Peyer's patch (tissue), 4 donors: ENCODE measurements around the gene NAALADL1. TPM values are rescaled to one million over a fixed set of nuclear protein-coding genes. Genes with fewer than 3 reads are reported as not detected.

ENCODE experiments used
- DNase-seq, 3 donors: peaks; one replicate each; pipeline ENCODE4 v3.0.0-alpha.2; 2017 to 2019
- H3K27ac ChIP-seq, 4 donors: fragments of 200-600 bp; sonication (generic); one replicate each; pipeline ENCODE4 v1.5.1; 2016 to 2019
- H3K27me3 ChIP-seq, 2 donors: fragments of 200-600 bp; sonication (generic); one replicate each; pipeline ENCODE4 v1.5.1; 2019
- H3K36me3 ChIP-seq, 3 donors: fragments of 200-600 bp; sonication (generic); one replicate each; pipeline ENCODE4 v1.5.1; 2016 to 2019
- H3K4me1 ChIP-seq, 4 donors: fragments of 200-600 bp; sonication (generic); one replicate each; pipeline ENCODE4 v1.5.1; 2016 to 2019
- H3K4me3 ChIP-seq, 4 donors: fragments of 200-600 bp; sonication (generic); 1 replicate in 3 of 4; 2 replicates in 1 of 4; pipeline ENCODE4 v1.5.1; 2016 to 2019; ENCODE audit warnings: mild to moderate bottlenecking in 1 of 4
- H3K9me3 ChIP-seq, 4 donors: fragments of 200-600 bp; sonication (generic); one replicate each; pipeline ENCODE4 v1.5.1; 2016 to 2019; ENCODE audit warnings: mild to moderate bottlenecking in 1 of 4
- CTCF ChIP-seq, 6 experiments: fragments of 450-650 bp in 4 of 6; fragments of 200-600 bp in 2 of 6; sonication (generic) in 1 of 6; IDR thresholded peaks; one replicate each; pipeline ENCODE4 v1.5.1; 2017 to 2019; ENCODE audit warnings: antibody characterized with exemption in 6 of 6, mild to moderate bottlenecking in 3 of 6, moderate library complexity in 1 of 6
- POLR2A ChIP-seq, 2 donors: fragments of 450-650 bp; IDR thresholded peaks; one replicate each; pipeline ENCODE4 v1.5.1; 2017; ENCODE audit warnings: antibody characterized with exemption in 2 of 2, mild to moderate bottlenecking in 2 of 2, moderate library complexity in 2 of 2
- total RNA-seq, 4 donors: library from RNA; depleted of rRNA; stranded (reverse); fragments of >200 nt; gene quantifications; one replicate each; pipeline ENCODE4 v1.1.0, GENCODE V29; 2016

Gene NAALADL1
- total RNA-seq, 4 donors from 2014 or later: 40.4 to 1,241 (median 898) TPM

GRCh38 chr11:65060913-65061408 is 2.6 kb upstream of the NAALADL1 start:
- H3K4me1 ChIP-seq: peaks cover 0 to 19% (median 4%) of the 10 kb centered on the region in 4 donors
- TF ChIP-seq CTCF (IDR thresholded peaks at IDR 0.05): no peak
- TF ChIP-seq POLR2A (IDR thresholded peaks at IDR 0.05): no peak

GRCh38 chr11:65059959-65060824 is 1.8 kb upstream of the NAALADL1 start:
- peaks cover 0 to 17% (median 4%) of the 10 kb centered on the region in 4 donors for H3K4me1 ChIP-seq
- DNase-seq: peak in 2 of 3 donors; percentile 68 to 76

More at GRCh38 chr11:65060913-65061408, 2.6 kb upstream of the NAALADL1 start:
- no peak for DNase-seq
- Histone ChIP-seq H3K4me3 (no peak overlapping the region), H3K9me3 (no peaks in the 10 kb centered on the region), H3K27ac (peak overlapping the region in 2 of 4 donors; percentile 76 to 87), H3K27me3 (no peaks in the 10 kb centered on the region), H3K36me3 (no peaks in the 10 kb centered on the region)

GRCh38 chr11:65059523-65059922 is 1.2 kb upstream of the NAALADL1 start:
- H3K36me3 ChIP-seq: no peaks in the 10 kb centered on the region
- no peak overlapping the region for H3K4me3 ChIP-seq
- no peak for DNase-seq
- peak overlapping the region in 3 of 4 donors; percentile 10 to 87 (median 76) for H3K27ac ChIP-seq
- no peak for TF ChIP-seq POLR2A (IDR thresholded peaks at IDR 0.05)
- no peak for TF ChIP-seq CTCF (IDR thresholded peaks at IDR 0.05)
- H3K9me3 ChIP-seq: no peaks in the 10 kb centered on the region
- H3K27me3 ChIP-seq: no peaks in the 10 kb centered on the region
- H3K4me1 ChIP-seq: peaks cover 0 to 17% (median 4%) of the 10 kb centered on the region in 4 donors

More at GRCh38 chr11:65059959-65060824, 1.8 kb upstream of the NAALADL1 start:
- TF ChIP-seq POLR2A (IDR thresholded peaks at IDR 0.05) (peak in 1 of 2 donors; percentile 32), CTCF (IDR thresholded peaks at IDR 0.05) (peak in 3 of 6 experiments; percentile 12 to 29 (median 22))
- no peaks in the 10 kb centered on the region for H3K9me3 ChIP-seq
- H3K27ac ChIP-seq: peak overlapping the region in 3 of 4 donors; percentile 10 to 87 (median 76)
- no peaks in the 10 kb centered on the region for H3K27me3 ChIP-seq
- H3K36me3 ChIP-seq: no peaks in the 10 kb centered on the region
- no peak overlapping the region for H3K4me3 ChIP-seq

- TF ChIP-seq POLR2A (IDR thresholded peaks at IDR 0.05) (no peak), CTCF (IDR thresholded peaks at IDR 0.05) (no peak)
- Histone ChIP-seq H3K4me3 (peak overlapping the region in 3 of 4 donors; percentile 27 to 58 (median 56)), H3K27ac (peak overlapping the region in 3 of 4 donors; percentile 36 to 87 (median 76)), H3K36me3 (no peaks in the 10 kb centered on the region), H3K9me3 (no peaks in the 10 kb centered on the region), H3K27me3 (no peaks in the 10 kb centered on the region), H3K4me1 (peaks cover 0 to 29% (median 7%) of the 10 kb centered on the region in 4 donors)
- no peak for DNase-seq
Observed at GRCh38 chr11:65058012-65058411, 341 bp downstream of the NAALADL1 start.

- H3K4me1 ChIP-seq: peaks cover 0 to 34% (median 7%) of the 10 kb centered on the region in 4 donors
- no peaks in the 10 kb centered on the region for H3K36me3 ChIP-seq
- DNase-seq: no peak
- no peaks in the 10 kb centered on the region for H3K27me3 ChIP-seq
- TF ChIP-seq POLR2A (IDR thresholded peaks at IDR 0.05) (no peak), CTCF (IDR thresholded peaks at IDR 0.05) (no peak)
- H3K4me3 ChIP-seq: peak overlapping the region in 3 of 4 donors; percentile 27 to 58 (median 56)
- no peaks in the 10 kb centered on the region for H3K9me3 ChIP-seq
- peak overlapping the region in 3 of 4 donors; percentile 36 to 87 (median 76) for H3K27ac ChIP-seq
Observed at GRCh38 chr11:65057526-65057925, 827 bp downstream of the NAALADL1 start.
